HL-60 (cell line): ENCODE measurements around the gene POLN.
"Not testable (repeated sequence)": the region's sequence is repeated elsewhere in the genome, so short reads cannot be mapped to it uniquely, and the experiment has no call there.

ENCODE experiments used
- DNase-seq, 2 experiments: peaks; one replicate each; pipeline ENCODE4 v3.0.0-alpha.2; 2010 to 2020; ENCODE audit warnings: low read depth in 1 of 2, low spot score in 1 of 2
- H3K27ac ChIP-seq: fragments of 250-450 bp; sonication (Bioruptor Pico); replicated peaks from 2 replicates; pipeline ENCODE4 v1.5.1; 2020; ENCODE audit warnings: mild to moderate bottlenecking, moderate library complexity
- H3K27me3 ChIP-seq: fragments of 250-450 bp; sonication (Bioruptor Pico); 2 replicates; pipeline ENCODE4 v1.5.1; 2021; ENCODE audit warnings: mild to moderate bottlenecking, moderate library complexity; ENCODE audit not compliant: insufficient read depth, poor library complexity, severe bottlenecking
- H3K4me3 ChIP-seq: replicated peaks from 2 replicates; pipeline ENCODE4 v1.5.1; 2011; ENCODE audit warnings: mild to moderate bottlenecking, control low read depth, low read length; ENCODE audit not compliant: insufficient read depth
- CTCF ChIP-seq: IDR thresholded peaks from one replicate; pipeline ENCODE4 v1.5.1; 2011; ENCODE audit warnings: low read length, control low read depth, inconsistent platforms; ENCODE audit not compliant: insufficient read depth
- GABPA ChIP-seq: IDR thresholded peaks from 2 replicates; pipeline ENCODE4 v1.6.1; 2012; ENCODE audit warnings: low read depth
- POLR2AphosphoS5 ChIP-seq: IDR thresholded peaks from 2 replicates; pipeline ENCODE4 v1.6.1; 2012; ENCODE audit warnings: low read depth
- REST ChIP-seq: IDR thresholded peaks from 2 replicates; pipeline ENCODE4 v1.6.1; 2012; ENCODE audit warnings: low read depth; ENCODE audit not compliant: insufficient replicate concordance
- SPI1 ChIP-seq: IDR thresholded peaks from 2 replicates; pipeline ENCODE4 v1.6.1; 2012; ENCODE audit warnings: low read depth, mild to moderate bottlenecking, borderline replicate concordance

POLN gene

DNA sequence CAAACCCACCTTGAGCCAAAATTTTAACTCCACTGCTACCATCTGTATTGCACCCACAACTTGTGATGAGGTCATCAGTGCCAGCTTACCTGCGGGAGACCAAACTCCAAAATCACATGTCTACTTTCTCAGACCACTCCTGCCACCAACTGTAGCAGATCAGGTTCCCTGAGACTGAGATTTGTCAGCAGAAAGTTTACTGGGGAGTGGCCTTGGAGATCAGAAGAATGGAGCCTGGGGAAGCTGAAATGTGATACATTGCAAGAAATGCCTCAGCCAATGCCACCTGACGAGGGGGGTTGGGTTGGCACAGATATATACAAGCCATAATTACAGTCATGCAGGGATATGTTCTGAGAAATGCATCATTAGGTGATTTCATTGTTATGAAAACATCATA, 19.1 kb downstream of the POLN start:
- no peaks in the 10 kb centered on the region for H3K27me3 ChIP-seq
- DNase-seq = no peak
- H3K4me3 ChIP-seq = no peak overlapping the region
- no peak for TF ChIP-seq CTCF
- TF ChIP-seq REST = no peak
- TF ChIP-seq GABPA = no peak
- TF ChIP-seq SPI1 = no peak
- TF ChIP-seq POLR2AphosphoS5 = no peak
- H3K27ac ChIP-seq = no peak overlapping the region

GRCh38 chr4:2221378-2221777, 20.5 kb downstream of the POLN start:
- not testable (repeated sequence) for H3K27ac ChIP-seq, DNase-seq, H3K4me3 ChIP-seq, H3K27me3 ChIP-seq

- Histone ChIP-seq H3K27me3 (no peaks in the 10 kb centered on the region), H3K27ac (no peak overlapping the region)
Observed at GRCh38 chr4:2220016-2220630, 21.8 kb downstream of the POLN start.

GRCh38 chr4:2219233-2219760, 22.6 kb downstream of the POLN start:
- H3K27ac ChIP-seq = no peak overlapping the region
- H3K4me3 ChIP-seq = no peak overlapping the region
- no peaks in the 10 kb centered on the region for H3K27me3 ChIP-seq
- no peak for DNase-seq
- TF ChIP-seq CTCF (no peak), POLR2AphosphoS5 (no peak)

More at GRCh38 chr4:2220016-2220630, 21.8 kb downstream of the POLN start:
- peak in 1 of 2 experiments; percentile 75 for DNase-seq
- TF ChIP-seq POLR2AphosphoS5 (no peak), CTCF (peak; percentile 92)
- H3K4me3 ChIP-seq = no peak overlapping the region

DNA sequence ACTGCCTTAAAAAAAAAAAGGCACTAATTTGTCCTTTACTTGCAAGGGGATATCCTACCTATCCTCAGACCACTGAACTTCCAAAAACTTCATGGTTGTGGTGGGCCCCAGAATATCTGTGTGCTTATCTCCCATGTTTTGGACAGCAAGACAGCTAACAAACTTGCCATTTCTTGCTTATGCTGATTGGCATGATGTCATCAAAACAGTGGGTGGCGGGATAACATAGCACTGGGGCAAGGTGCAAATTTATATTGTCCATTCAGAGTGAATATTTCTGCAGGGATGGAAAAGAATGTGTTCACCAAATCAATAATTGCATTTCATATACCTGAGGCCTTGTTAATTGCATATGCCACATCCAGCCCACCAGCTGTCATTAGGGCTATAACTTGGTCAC, 23.5 kb downstream of the POLN start:
- no peak overlapping the region for H3K4me3 ChIP-seq
- H3K27me3 ChIP-seq = no peaks in the 10 kb centered on the region
- H3K27ac ChIP-seq = no peak overlapping the region
- DNase-seq = no peak
- TF ChIP-seq POLR2AphosphoS5 (no peak), REST (no peak), CTCF (no peak), SPI1 (no peak), GABPA (no peak)
